BLaER1 (cell line): ENCODE measurements around the gene STOML2.

Experiments used
- H3K27ac ChIP-seq: shearing (Covaris generic); formaldehyde crosslinking; 2 replicates; pipeline ENCODE4 v1.8.1; 2022
- H3K27me3 ChIP-seq: shearing (Covaris generic); formaldehyde crosslinking; 2 replicates; pipeline ENCODE4 v1.8.1; 2022
- H3K36me3 ChIP-seq: shearing (Covaris generic); formaldehyde crosslinking; 2 replicates; pipeline ENCODE4 v1.8.1; 2022
- H3K4me1 ChIP-seq: shearing (Covaris generic); formaldehyde crosslinking; 2 replicates; pipeline ENCODE4 v1.8.1; 2022
- H3K4me2 ChIP-seq: shearing (Covaris generic); formaldehyde crosslinking; 2 replicates; pipeline ENCODE4 v1.8.1; 2022
- H3K4me3 ChIP-seq: shearing (Covaris generic); formaldehyde crosslinking; 2 replicates; pipeline ENCODE4 v1.8.1; 2022
- H3K9ac ChIP-seq: shearing (Covaris generic); formaldehyde crosslinking; 2 replicates; pipeline ENCODE4 v1.8.1; 2022
- H3K9me3 ChIP-seq: shearing (Covaris generic); formaldehyde crosslinking; 2 replicates; pipeline ENCODE4 v1.8.1; 2022
- H4K20me1 ChIP-seq: shearing (Covaris generic); formaldehyde crosslinking; 2 replicates; pipeline ENCODE4 v1.8.1; 2022
- Cebpa-rat ChIP-seq: shearing (Covaris generic); IDR thresholded peaks from 2 replicates; pipeline ENCODE4 v1.8.1; 2022

STOML2 gene

GRCh38 chr9:35096035-35096849, 6.7 kb downstream of the STOML2 start, which contains the start of gene PIGO:
PIGO (minus strand) TSS chr9:35096591; CDS start chr9:35095565, 1,026 bp downstream.
- TF ChIP-seq Cebpa-rat, result no peak
- Histone ChIP-seq H3K27me3 (no peaks in the 10 kb centered on the region), H3K9me3 (no peaks in the 10 kb centered on the region), H3K4me3 (peak within 1 kb of the TSS; percentile 85), H3K4me2 (peak within 1 kb of the TSS; percentile 84), H3K36me3 (peaks cover 59% of the 10 kb centered on the region), H3K4me1 (peaks cover 28% of the 10 kb centered on the region), H3K27ac (peak within 1 kb of the TSS; percentile 97), H3K9ac (peak within 1 kb of the TSS; percentile 97), H4K20me1 (no peaks in the 10 kb centered on the region)

DNA sequence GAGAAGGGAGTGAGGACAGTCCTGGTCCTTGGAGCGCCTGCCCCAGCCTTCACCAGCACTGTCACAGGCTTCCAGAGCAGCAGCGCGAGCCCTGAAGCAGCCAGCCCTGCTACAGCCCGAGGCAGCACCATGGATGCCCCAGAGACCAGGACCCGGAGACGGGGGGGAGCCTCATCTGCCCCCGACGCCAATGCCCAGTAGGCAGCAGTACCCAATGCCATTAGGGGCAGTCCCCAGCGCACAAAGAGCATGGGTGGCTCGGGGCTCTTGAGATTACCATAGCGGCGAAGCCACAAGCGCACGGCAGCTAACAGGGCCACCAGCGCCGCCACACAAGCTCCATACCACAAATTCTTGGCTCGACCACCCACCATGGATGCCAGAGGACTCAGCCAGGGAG, 11.4 kb downstream of the STOML2 start:
- Histone ChIP-seq H3K27ac (no peak overlapping the region), H4K20me1 (no peaks in the 10 kb centered on the region), H3K9me3 (no peaks in the 10 kb centered on the region), H3K27me3 (no peaks in the 10 kb centered on the region), H3K4me2 (no peak overlapping the region), H3K36me3 (peaks cover 85% of the 10 kb centered on the region), H3K4me3 (no peak overlapping the region), H3K9ac (no peak overlapping the region), H3K4me1 (peaks cover 16% of the 10 kb centered on the region)
- TF ChIP-seq Cebpa-rat, result no peak

- Histone ChIP-seq H3K4me2 (no peak overlapping the region), H3K27ac (no peak overlapping the region)
Observed at GRCh38 chr9:35089434-35089833, 13.5 kb downstream of the STOML2 start.

GRCh38 chr9:35085078-35085477, 17.9 kb downstream of the STOML2 start:
- H3K27ac ChIP-seq, result no peak overlapping the region
- H3K4me3 ChIP-seq, result no peak overlapping the region
- H3K36me3 ChIP-seq, result peaks cover 45% of the 10 kb centered on the region
- H3K9me3 ChIP-seq, result no peaks in the 10 kb centered on the region
- H3K4me2 ChIP-seq, result no peak overlapping the region
- H3K27me3 ChIP-seq, result no peaks in the 10 kb centered on the region
- H3K4me1 ChIP-seq, result peaks cover 7% of the 10 kb centered on the region; the same call in 1 of the 2 replicates
- TF ChIP-seq Cebpa-rat, result no peak
- H3K9ac ChIP-seq, result no peak overlapping the region
- no peaks in the 10 kb centered on the region for H4K20me1 ChIP-seq

More at GRCh38 chr9:35089434-35089833, 13.5 kb downstream of the STOML2 start:
- Histone ChIP-seq H3K36me3 (peaks cover 89% of the 10 kb centered on the region), H3K9ac (no peak overlapping the region), H4K20me1 (no peaks in the 10 kb centered on the region), H3K4me3 (no peak overlapping the region), H3K4me1 (peaks cover 2% of the 10 kb centered on the region; the same call in 1 of the 2 replicates), H3K27me3 (no peaks in the 10 kb centered on the region), H3K9me3 (no peaks in the 10 kb centered on the region)
- no peak for TF ChIP-seq Cebpa-rat

DNA sequence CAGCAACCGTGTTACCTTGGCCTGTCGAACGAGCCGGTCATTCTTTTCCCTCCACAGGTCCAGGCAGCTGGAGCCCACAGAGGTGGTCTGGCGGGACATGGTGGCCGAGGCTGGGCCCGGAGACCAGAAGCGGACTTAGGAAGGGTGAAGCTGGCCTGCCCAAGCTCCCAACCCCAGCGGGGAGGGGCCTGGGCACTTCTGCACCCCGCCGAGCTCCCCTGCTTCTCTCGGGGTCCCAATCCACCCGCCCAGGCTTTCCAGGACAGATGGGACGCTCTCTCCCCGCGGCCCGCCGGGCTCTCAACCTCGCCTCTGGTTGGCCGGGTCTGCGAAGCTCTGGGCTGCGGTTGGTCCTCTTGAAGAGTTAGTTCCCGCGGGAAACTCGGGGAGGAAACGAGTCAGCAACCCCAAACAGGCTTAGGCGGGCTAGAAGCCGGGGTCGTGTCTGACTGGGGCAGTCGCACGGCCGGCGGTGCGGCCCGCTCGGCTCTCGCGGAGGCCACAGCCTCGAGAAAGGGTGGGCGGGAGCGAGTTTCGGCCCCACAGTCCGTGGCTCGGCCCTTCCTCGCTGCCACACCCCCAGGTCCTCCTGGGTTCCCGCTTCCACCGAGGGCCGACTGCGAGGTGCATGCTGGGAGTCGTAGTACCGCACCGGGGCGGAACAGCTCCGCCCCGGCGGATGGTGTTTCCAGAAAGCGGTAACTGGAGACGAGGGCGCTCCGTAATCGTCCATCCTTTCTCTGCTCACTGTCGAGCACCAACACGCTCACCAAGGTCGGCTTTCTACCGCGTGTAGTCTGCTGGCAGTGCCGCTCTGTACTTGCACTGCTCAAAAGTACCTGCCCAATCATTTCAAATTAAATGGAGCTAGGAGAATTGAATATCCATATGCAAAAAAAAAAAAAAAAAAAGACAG, 23.2 kb downstream of the STOML2 start, which contains the start of gene FANCG:
Gene FANCG (minus strand): TSS at position 517 of the 916 bp plus-strand sequence. CDS start 418 bp downstream, at position 99.
- Histone ChIP-seq H3K4me1 (peaks cover 26% of the 10 kb centered on the region), H3K27ac (peak within 1 kb of the TSS; percentile 86), H3K9me3 (no peaks in the 10 kb centered on the region), H3K36me3 (peaks cover 30% of the 10 kb centered on the region), H3K9ac (peak within 1 kb of the TSS; percentile 85), H3K4me3 (peak within 1 kb of the TSS; percentile 82), H3K27me3 (no peaks in the 10 kb centered on the region), H4K20me1 (0 out of 2 replicates have a peak, but pooled peaks cover 11% of the 10 kb centered on the region), H3K4me2 (peak within 1 kb of the TSS; percentile 94)
- TF ChIP-seq Cebpa-rat, result no peak

DNA sequence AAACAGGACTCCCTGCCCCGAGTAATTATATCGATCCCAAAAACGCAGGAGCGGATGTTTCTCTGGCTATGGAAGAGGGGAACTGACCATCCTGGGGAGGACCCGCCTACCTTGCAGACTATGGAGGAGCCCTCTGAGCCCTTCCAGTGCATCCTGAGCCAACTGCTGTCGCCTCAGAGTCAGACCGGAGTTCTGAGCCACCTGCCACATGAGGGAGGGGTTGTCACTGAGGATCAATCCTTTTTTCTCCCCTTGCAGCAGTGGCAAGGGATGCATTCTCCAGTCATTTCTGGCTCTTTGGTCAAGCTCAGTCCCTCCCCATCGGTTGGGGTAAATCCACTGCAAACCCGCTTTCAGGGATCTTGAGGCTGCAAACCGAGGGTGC, 23.9 kb downstream of the STOML2 start:
- TF ChIP-seq Cebpa-rat, result no peak

GRCh38 chr9:35078066-35078465, 24.9 kb downstream of the STOML2 start:
- no peak for TF ChIP-seq Cebpa-rat
- H3K4me2 ChIP-seq, result peak overlapping the region; percentile 94
- peak overlapping the region; percentile 85 for H3K9ac ChIP-seq
- no peak overlapping the region for H3K27ac ChIP-seq
- H3K4me1 ChIP-seq, result peaks cover 29% of the 10 kb centered on the region
- H3K36me3 ChIP-seq, result peaks cover 44% of the 10 kb centered on the region
- H3K4me3 ChIP-seq, result peak overlapping the region; percentile 82
- no peaks in the 10 kb centered on the region for H3K27me3 ChIP-seq
- 0 out of 2 replicates have a peak, but pooled peaks cover 11% of the 10 kb centered on the region for H4K20me1 ChIP-seq
- H3K9me3 ChIP-seq, result no peaks in the 10 kb centered on the region

More for the DNA sequence above, 23.9 kb downstream of the STOML2 start:
- Histone ChIP-seq H3K4me3 (peak overlapping the region; percentile 82), H3K9ac (peak overlapping the region; percentile 85), H3K36me3 (peaks cover 37% of the 10 kb centered on the region), H3K4me2 (peak overlapping the region; percentile 94), H3K27ac (peak overlapping the region; percentile 86), H3K9me3 (no peaks in the 10 kb centered on the region), H3K27me3 (no peaks in the 10 kb centered on the region), H4K20me1 (0 out of 2 replicates have a peak, but pooled peaks cover 11% of the 10 kb centered on the region), H3K4me1 (peaks cover 26% of the 10 kb centered on the region)

DNA sequence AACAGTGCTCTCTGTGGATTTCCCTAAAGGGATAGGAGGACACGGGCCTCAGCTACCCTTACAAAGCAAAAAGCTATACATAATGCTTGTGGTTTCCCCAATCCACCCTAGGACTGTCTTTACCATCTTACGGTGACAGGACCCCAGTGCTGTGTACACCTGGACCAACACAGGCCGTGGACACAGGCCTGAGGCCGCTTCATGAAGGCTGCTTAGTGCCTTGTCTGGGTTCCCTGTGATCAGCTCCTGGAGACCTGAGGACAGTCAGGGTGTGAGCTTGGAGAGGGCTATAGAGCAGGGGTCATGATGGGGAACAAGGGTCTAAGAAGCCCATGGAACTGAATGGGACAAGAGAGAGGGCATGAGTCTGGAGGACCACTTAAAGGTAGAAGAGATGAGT, 26.1 kb downstream of the STOML2 start:
- Histone ChIP-seq H3K4me2 (no peak overlapping the region), H3K36me3 (peaks cover 44% of the 10 kb centered on the region), H3K4me1 (peaks cover 32% of the 10 kb centered on the region), H3K9ac (no peak overlapping the region), H4K20me1 (peaks cover 16% of the 10 kb centered on the region), H3K27me3 (no peaks in the 10 kb centered on the region), H3K27ac (no peak overlapping the region), H3K4me3 (no peak overlapping the region), H3K9me3 (no peaks in the 10 kb centered on the region)
- TF ChIP-seq Cebpa-rat, result no peak

GRCh38 chr9:35075358-35075757, 27.6 kb downstream of the STOML2 start:
- H3K27me3 ChIP-seq, result no peaks in the 10 kb centered on the region
- H3K4me3 ChIP-seq, result no peak overlapping the region
- peaks cover 46% of the 10 kb centered on the region for H3K36me3 ChIP-seq
- no peak overlapping the region for H3K4me2 ChIP-seq
- H3K9ac ChIP-seq, result no peak overlapping the region
- peaks cover 34% of the 10 kb centered on the region for H3K4me1 ChIP-seq
- no peak for TF ChIP-seq Cebpa-rat
- no peaks in the 10 kb centered on the region for H3K9me3 ChIP-seq
- no peak overlapping the region for H3K27ac ChIP-seq
- peaks cover 31% of the 10 kb centered on the region for H4K20me1 ChIP-seq
